Measurements from ENCODE around the gene NDUFA13. TPM values are rescaled to one million over a fixed set of nuclear protein-coding genes. Genes with fewer than 3 reads are reported as not detected.

The NDUFA13 gene
- total and polyA plus RNA-seq, 8 donors: 24.5 to 367 (median 143) TPM

DNA sequence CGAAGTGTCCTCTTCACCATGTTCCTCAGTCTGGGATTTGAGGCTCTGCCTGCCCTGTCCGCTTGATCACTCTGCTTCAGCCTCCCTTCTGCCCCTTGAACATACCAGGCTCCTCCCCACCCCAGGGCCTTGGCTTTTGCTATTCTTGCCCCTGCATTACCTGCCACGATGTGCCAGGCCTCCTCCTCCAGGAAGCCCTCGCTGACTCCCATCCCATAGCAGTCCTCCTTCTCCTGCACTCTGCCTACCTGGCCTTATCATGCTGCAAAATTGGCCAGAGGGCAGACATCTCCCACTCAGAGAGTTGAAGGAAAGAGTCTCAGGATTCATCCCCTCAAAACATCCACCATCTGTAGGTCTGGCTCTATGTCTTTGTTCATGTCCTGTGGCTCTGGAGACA is 14.9 kb downstream of the NDUFA13 start:
- H3K27me3 ChIP-seq: peaks cover 0 to 4% (median 0%) of the 10 kb centered on the region in 3 donors
- no peaks in the 10 kb centered on the region for H3K9me3 ChIP-seq
- H3K4me3 ChIP-seq: no peak overlapping the region
- intact Hi-C loops (cut with DNase I; ENCODE audit: low total_unique reads): loop anchor here (10.0 kb wide), 1 partner anchor 424 kb away; no protein-coding TSS in a partner anchor
- 76 to 88% (median 80%) methylated on average over 4 of the region's 4 CpGs for WGBS, 5 donors
- DNase-seq: no peak
- H3K4me1 ChIP-seq: peaks cover 0 to 39% (median 12%) of the 10 kb centered on the region in 4 donors
- TF ChIP-seq, protein P1, sequence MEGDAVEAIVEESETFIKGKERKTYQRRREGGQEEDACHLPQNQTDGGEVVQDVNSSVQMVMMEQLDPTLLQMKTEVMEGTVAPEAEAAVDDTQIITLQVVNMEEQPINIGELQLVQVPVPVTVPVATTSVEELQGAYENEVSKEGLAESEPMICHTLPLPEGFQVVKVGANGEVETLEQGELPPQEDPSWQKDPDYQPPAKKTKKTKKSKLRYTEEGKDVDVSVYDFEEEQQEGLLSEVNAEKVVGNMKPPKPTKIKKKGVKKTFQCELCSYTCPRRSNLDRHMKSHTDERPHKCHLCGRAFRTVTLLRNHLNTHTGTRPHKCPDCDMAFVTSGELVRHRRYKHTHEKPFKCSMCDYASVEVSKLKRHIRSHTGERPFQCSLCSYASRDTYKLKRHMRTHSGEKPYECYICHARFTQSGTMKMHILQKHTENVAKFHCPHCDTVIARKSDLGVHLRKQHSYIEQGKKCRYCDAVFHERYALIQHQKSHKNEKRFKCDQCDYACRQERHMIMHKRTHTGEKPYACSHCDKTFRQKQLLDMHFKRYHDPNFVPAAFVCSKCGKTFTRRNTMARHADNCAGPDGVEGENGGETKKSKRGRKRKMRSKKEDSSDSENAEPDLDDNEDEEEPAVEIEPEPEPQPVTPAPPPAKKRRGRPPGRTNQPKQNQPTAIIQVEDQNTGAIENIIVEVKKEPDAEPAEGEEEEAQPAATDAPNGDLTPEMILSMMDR (IDR thresholded peaks at IDR 0.05): no peak
- TF ChIP-seq POLR2AphosphoS5 (IDR thresholded peaks at IDR 0.05) (no peak), EP300 (IDR thresholded peaks at IDR 0.05) (no peak)
- peaks cover 16 to 44% (median 41%) of the 10 kb centered on the region in 4 donors for H3K36me3 ChIP-seq
- H3K27ac ChIP-seq: no peak overlapping the region

DNA sequence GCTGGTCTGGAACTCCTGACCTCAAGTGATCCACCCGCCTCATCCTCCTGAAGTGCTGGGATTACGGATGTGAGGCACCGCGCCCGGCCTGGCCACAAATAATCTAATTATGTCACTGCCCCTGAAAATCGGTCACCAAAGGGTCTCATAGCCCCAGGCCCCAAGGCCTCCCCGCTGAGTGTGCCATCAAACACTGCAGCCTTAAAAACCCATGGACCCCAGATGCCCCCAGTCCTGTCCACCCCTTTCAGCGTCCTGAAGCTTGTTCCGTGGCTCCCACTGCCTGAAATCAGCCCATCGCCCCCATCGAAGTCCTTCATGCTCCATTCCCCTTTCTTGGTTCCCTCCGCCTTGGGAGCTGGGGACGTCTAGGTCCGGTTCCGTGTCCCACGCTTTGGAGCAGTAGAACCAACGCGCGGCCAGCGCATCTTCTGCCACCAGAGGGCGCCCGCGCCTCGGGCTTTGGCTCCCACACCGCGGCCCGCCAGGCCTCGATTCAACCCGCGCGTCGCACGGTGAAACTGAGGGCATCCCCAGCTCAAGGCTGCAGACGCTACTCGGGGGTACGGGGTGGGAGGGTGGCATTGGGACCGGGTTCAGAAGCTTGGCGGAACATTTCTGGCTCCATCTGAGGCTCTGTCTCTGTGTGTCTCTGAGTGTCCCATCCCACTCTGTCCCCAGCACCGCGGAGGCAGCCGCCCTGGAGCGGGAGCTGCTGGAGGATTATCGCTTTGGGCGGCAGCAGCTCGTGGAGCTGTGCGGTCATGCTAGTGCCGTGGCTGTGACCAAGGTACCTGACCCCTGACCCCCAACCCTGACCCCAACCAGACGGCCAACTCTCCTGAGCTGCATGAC is 16.2 kb downstream of the NDUFA13 start:
- peaks cover 8 to 31% (median 28%) of the 10 kb centered on the region in 4 donors for H3K36me3 ChIP-seq
- peaks cover 0 to 15% (median 3%) of the 10 kb centered on the region in 3 donors for H3K27me3 ChIP-seq
- H3K4me3 ChIP-seq: no peak overlapping the region
- H3K9me3 ChIP-seq: no peaks in the 10 kb centered on the region
- peak; percentile 92 for DNase-seq
- WGBS, 5 donors: 22 to 25% (median 23%) methylated on average over 21 to 48 of the region's 48 CpGs
- peaks cover 0 to 29% (median 15%) of the 10 kb centered on the region in 4 donors for H3K4me1 ChIP-seq
- intact Hi-C loops (cut with DNase I; ENCODE audit: low total_unique reads): loop anchor here (10.0 kb wide), 1 partner anchor 423 kb away; no protein-coding TSS in a partner anchor
- TF ChIP-seq, protein P1 (IDR thresholded peaks at IDR 0.05): peak in 5 of 7 experiments; percentile 88 to 97 (median 91)
- TF ChIP-seq POLR2AphosphoS5 (IDR thresholded peaks at IDR 0.05): peak in 1 of 3 donors; percentile 68
- TF ChIP-seq EP300 (IDR thresholded peaks at IDR 0.05): no peak
- TF ChIP-seq POLR2A (IDR thresholded peaks at IDR 0.05): no peak
- no peak overlapping the region for H3K27ac ChIP-seq

DNA sequence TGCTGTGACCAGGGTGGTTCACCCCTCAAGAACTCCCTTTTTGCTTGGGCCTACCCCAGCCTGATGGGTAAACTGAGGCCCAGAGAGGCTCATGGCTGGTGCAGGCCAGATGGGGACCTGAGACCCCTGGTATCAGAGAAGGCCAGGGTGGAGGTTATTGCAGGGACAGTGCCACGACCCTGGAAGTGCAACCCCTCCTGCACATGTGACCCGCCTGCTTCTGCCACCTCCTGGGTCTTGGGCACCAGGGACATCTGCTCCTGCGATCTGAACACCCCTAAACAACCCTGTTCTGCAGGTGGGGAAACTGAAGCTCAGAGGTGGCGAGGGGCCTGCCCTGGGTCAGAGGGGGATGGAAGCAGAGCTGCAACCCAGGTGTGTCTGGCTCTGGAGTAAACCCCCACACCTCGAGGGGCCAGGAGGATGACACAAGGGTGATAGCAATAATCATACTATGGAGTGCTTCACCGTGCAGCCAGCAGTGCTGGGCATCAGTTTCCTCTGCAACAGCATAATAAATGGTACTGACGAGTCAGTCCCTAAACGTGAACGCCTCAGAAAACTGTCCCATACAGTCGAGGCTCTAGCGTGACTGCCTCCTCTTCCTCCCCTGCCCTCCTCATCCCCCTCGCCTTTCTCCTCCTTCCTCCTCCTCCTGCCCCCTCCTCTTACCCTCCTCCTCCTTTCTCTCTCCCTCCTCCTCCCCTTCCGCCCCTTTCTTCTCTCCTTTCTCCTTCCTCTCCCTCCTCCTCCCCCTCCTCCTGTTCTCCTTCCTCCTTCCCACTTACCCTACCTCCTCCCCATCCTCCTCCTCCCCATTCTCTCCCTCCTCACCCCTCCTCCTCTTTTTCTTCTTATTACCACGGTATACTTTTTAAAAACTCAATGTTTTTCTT is 17.0 kb downstream of the NDUFA13 start:
- TF ChIP-seq POLR2AphosphoS5 (IDR thresholded peaks at IDR 0.05) (no peak), POLR2A (IDR thresholded peaks at IDR 0.05) (no peak), EP300 (IDR thresholded peaks at IDR 0.05) (no peak)
- TF ChIP-seq, protein P1 (IDR thresholded peaks at IDR 0.05): no peak
- Histone ChIP-seq H3K27me3 (peaks cover 0 to 23% (median 12%) of the 10 kb centered on the region in 3 donors), H3K36me3 (peaks cover 0 to 22% (median 20%) of the 10 kb centered on the region in 4 donors), H3K4me3 (no peak overlapping the region), H3K4me1 (peaks cover 1 to 35% (median 24%) of the 10 kb centered on the region in 4 donors), H3K9me3 (no peaks in the 10 kb centered on the region), H3K27ac (no peak overlapping the region)
- 64 to 78% (median 75%) methylated on average over 13 to 14 of the region's 14 CpGs for WGBS, 5 donors
- no peak for DNase-seq
- intact Hi-C loops (cut with DNase I; ENCODE audit: low total_unique reads): loop anchor here (10.0 kb wide), 1 partner anchor 422 kb away; no protein-coding TSS in a partner anchor

DNA sequence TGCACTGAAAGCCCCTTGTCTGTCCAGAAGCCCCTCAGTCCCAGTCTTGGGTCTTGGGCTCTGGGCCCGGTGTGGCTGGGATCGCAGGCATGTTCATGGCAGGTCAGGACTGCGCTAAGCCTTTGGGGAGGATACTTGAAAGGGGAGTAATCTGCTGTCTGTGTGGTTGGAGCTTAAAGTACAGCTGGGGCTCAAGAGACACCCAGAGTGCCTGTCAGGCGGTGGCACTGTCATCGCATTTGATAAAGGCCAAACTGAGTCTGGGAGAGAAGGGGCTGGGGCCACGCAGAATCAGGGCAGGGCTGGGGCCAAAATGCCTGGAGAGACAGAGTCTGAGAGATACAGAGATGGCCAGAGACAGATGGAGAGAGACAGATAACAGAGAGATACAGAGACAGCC is 17.8 kb downstream of the NDUFA13 start:
- peaks cover 0 to 14% (median 12%) of the 10 kb centered on the region in 4 donors for H3K36me3 ChIP-seq
- H3K4me3 ChIP-seq: no peak overlapping the region
- WGBS, 5 donors: 87 to 92% (median 89%) methylated on average over 6 of the region's 6 CpGs
- H3K27ac ChIP-seq: no peak overlapping the region
- H3K27me3 ChIP-seq: peaks cover 0 to 31% (median 20%) of the 10 kb centered on the region in 3 donors
- TF ChIP-seq POLR2A (IDR thresholded peaks at IDR 0.05): no peak
- TF ChIP-seq, protein P1 (IDR thresholded peaks at IDR 0.05): no peak
- TF ChIP-seq POLR2AphosphoS5 (IDR thresholded peaks at IDR 0.05): no peak
- no peak for TF ChIP-seq EP300 (IDR thresholded peaks at IDR 0.05)
- intact Hi-C loops (cut with DNase I; ENCODE audit: low total_unique reads): loop anchor here (10.0 kb wide), 1 partner anchor 421 kb away; no protein-coding TSS in a partner anchor
- no peak for DNase-seq
- H3K4me1 ChIP-seq: peaks cover 9 to 38% (median 30%) of the 10 kb centered on the region in 4 donors
- H3K9me3 ChIP-seq: no peaks in the 10 kb centered on the region
